ENCODE measurements around the gene DBX1.

DNA sequence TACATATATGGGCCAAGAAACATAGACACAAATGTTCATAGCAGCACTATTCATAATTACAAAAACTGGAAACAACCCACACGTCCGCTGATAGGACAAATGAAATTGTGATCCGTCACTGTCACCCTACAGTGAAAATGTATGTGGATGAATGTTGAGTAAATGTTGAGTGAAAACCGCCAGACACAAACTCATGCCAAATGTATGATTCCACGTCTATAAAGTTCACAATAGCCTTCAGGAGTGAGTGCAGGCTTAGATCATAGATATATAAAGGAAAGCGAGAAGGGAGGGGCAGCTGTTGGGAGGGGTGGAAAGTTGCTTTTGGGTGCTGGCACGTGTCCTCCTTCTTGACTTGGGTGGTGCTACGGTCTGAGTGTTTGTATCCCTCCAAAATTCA lies 33.6 kb downstream of the DBX1 start:
- TF ChIP-seq, protein P1, sequence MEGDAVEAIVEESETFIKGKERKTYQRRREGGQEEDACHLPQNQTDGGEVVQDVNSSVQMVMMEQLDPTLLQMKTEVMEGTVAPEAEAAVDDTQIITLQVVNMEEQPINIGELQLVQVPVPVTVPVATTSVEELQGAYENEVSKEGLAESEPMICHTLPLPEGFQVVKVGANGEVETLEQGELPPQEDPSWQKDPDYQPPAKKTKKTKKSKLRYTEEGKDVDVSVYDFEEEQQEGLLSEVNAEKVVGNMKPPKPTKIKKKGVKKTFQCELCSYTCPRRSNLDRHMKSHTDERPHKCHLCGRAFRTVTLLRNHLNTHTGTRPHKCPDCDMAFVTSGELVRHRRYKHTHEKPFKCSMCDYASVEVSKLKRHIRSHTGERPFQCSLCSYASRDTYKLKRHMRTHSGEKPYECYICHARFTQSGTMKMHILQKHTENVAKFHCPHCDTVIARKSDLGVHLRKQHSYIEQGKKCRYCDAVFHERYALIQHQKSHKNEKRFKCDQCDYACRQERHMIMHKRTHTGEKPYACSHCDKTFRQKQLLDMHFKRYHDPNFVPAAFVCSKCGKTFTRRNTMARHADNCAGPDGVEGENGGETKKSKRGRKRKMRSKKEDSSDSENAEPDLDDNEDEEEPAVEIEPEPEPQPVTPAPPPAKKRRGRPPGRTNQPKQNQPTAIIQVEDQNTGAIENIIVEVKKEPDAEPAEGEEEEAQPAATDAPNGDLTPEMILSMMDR (IDR thresholded peaks at IDR 0.05), result no peak
- no peak for TF ChIP-seq EP300 (IDR thresholded peaks at IDR 0.05)

Measured in ovary (tissue), 3 donors.